ENCODE measurements around the gene SLC2A1. TPM values are rescaled to one million over a fixed set of nuclear protein-coding genes. Genes with fewer than 3 reads are reported as not detected.
A peak's percentile ranks its signal among the peaks of the same experiment; 100 is the strongest.

The SLC2A1 gene
- total RNA-seq, 2 donors from 2014 or later: 105 to 131 TPM

DNA sequence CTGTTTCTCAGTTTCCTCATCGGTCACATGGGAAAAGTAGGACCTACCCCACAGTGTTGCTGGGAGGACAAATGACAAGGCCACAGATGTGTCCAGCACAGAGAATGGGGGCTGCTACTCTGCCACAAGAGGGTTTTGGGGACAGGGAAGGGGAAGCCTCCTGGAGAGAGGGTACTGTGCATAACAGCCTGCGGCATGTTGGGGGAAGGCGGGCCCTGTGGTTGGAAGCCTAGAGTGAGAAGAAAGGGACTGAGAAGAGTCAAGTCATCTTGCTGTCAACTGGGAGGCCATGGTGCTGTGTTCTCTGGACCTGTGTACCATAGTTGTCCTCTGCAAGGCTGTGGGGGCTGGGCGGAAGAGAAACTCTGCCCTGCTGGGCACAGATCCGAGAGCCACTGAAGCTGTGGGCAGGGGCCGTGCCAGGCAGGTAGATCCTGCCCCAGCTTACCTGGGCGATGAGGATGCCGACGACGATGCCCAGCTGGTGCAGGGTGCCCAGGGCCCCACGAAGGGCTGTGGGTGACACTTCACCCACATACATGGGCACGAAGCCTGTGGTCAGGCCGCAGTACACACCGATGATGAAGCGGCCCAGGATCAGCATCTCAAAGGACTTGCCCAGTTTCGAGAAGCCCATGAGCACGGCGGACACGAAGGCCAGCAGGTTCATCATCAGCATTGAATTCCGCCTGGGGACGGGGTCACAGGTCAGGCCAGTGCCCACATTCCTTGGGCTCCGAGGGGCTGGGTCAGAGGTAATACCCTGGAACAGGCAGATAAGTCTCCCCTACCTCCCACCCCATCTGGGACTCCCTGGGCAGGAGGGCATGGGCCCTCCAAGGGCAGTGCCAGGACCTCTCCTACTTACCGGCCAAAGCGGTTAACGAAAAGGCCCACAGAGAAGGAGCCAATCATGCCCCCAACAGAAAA is 28.2 kb downstream of the SLC2A1 start:
- peaks cover 69 to 80% of the 10 kb centered on the region in 2 donors for H3K4me1 Mint-ChIP-seq (ENCODE audit: low read depth in 2 of 2)
- no peaks in the 10 kb centered on the region for H3K9me3 Mint-ChIP-seq
- H3K4me3 Mint-ChIP-seq: peak overlapping the region; percentile 78
- H3K36me3 Mint-ChIP-seq: peaks cover 25% of the 10 kb centered on the region
- no peak for DNase-seq (ENCODE audit: low spot score)
- H3K27ac Mint-ChIP-seq: peak overlapping the region; percentile 92 to 93
- ATAC-seq: no peak
- no peaks in the 10 kb centered on the region for H3K27me3 Mint-ChIP-seq

DNA sequence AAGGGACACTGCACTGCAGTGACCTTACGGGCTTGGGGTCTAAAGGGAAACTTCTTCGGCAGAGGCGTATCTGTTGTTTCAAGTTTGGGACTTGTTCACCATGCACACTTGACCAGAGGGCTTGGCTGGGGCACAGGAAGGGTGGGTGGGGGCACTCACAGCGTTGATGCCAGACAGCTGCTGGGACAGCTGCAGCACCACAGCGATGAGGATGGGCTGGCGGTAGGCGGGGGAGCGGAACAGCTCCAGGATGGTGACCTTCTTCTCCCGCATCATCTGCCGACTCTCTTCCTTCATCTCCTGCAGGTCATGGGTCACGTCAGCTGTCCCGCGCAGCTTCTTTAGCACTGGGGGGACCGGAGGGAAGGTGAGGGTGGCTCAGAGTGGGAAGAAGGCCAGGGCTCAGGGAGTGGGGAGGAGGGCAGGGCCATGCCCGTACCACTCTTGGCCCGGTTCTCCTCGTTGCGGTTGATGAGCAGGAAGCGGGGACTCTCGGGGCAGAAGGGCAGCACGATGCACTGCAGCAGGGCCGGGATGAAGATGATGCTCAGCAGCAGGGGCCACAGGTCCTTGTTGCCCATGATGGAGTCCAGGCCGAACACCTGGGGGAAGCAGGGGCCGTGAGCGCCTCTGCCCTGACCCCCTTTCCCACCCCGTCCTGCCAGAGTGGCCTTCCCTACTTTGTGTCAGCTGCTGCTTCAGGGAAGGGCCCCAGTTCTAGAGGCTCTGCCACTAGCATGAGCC is 29.1 kb downstream of the SLC2A1 start:
- peaks cover 67 to 77% of the 10 kb centered on the region in 2 donors for H3K4me1 Mint-ChIP-seq (ENCODE audit: low read depth in 2 of 2)
- H3K4me3 Mint-ChIP-seq: peak overlapping the region; percentile 78
- DNase-seq (ENCODE audit: low spot score): no peak
- H3K36me3 Mint-ChIP-seq: peaks cover 29% of the 10 kb centered on the region
- no peaks in the 10 kb centered on the region for H3K9me3 Mint-ChIP-seq
- no peaks in the 10 kb centered on the region for H3K27me3 Mint-ChIP-seq
- peak overlapping the region; percentile 92 to 93 for H3K27ac Mint-ChIP-seq
- ATAC-seq: no peak

DNA sequence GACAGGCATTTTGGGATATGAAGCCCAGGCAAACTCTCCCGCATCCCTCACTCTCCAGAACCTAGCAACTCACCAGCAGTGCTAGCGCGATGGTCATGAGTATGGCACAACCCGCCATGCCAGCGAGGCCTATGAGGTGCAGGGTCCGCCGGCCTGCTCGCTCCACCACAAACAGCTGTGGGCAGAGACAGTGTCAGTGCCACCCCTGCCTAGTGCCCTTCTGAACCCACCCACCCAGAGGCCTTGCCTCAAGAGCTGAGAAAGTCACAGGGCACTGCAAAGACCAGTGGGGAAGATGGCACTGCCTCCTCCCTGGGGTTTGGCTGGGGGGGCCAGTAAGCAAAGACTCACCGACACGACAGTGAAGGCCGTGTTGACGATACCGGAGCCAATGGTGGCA is 29.8 kb downstream of the SLC2A1 start:
- no peaks in the 10 kb centered on the region for H3K27me3 Mint-ChIP-seq
- peaks cover 63 to 76% of the 10 kb centered on the region in 2 donors for H3K4me1 Mint-ChIP-seq (ENCODE audit: low read depth in 2 of 2)
- no peak for ATAC-seq
- no peaks in the 10 kb centered on the region for H3K9me3 Mint-ChIP-seq
- peaks cover 29% of the 10 kb centered on the region for H3K36me3 Mint-ChIP-seq
- peak overlapping the region; percentile 60 for H3K4me3 Mint-ChIP-seq
- peak overlapping the region; percentile 7 to 54 for H3K27ac Mint-ChIP-seq
- no peak for DNase-seq (ENCODE audit: low spot score)

DNA sequence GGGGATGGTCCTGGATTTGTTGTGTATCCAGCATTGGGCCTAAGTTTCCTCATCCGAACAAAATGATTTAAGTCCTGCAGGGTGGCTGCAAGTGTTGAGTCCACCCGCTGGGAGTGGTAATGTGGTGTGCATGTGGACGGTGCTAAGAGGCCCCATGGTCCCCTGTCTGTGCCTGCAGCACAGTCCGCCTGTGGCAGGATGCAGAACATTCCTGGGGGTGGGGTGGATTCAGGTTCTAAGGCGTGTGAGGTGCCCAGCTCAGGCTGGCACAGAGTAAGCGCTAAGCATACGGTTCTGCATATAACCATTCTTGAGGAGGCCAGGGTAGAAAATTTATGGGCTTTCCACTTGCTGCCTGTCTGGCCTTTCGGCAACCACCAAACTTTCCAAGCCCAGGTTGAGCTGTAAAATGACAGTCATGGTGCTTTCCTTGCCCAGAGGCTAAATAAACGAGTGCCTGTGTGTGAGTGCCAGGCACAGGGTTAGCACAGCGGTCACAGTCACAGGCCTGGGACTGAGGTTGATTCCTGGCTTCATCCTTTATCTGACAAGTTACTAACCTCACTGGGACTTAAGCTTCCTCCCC is 30.7 kb downstream of the SLC2A1 start:
- peak overlapping the region; percentile 60 for H3K4me3 Mint-ChIP-seq
- H3K27ac Mint-ChIP-seq: peak overlapping the region; percentile 7 to 54
- H3K4me1 Mint-ChIP-seq (ENCODE audit: low read depth in 2 of 2): peaks cover 60 to 76% of the 10 kb centered on the region in 2 donors
- no peak for DNase-seq (ENCODE audit: low spot score)
- H3K27me3 Mint-ChIP-seq: no peaks in the 10 kb centered on the region
- H3K36me3 Mint-ChIP-seq: peaks cover 29% of the 10 kb centered on the region
- no peak for ATAC-seq
- H3K9me3 Mint-ChIP-seq: no peaks in the 10 kb centered on the region

DNA sequence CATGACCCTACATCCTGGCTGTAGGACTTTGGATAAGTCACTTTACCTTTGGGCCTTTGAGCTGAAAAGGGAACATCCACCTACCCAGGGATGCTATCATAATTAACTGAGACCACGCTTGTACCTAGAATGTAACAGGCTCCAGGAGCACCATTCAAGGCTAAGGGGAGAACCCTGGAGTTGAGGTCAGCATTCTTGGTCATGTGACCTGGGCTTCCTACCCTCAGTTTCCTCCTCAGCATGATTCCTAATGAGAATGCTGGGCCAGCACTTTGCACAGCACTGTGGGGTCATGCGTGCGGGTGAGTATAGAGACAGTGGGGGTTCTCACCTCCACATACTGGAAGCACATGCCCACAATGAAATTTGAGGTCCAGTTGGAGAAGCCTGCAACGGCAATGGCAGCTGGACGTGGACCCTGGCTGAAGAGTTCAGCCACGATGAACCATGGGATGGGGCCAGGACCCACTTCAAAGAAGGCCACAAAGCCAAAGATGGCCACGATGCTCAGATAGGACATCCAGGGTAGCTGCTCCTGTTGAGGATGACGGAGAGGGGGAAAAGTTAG is 31.3 kb downstream of the SLC2A1 start:
- no peak for DNase-seq (ENCODE audit: low spot score)
- H3K4me1 Mint-ChIP-seq (ENCODE audit: low read depth in 2 of 2): peaks cover 60 to 76% of the 10 kb centered on the region in 2 donors
- H3K27ac Mint-ChIP-seq: no peak overlapping the region
- H3K9me3 Mint-ChIP-seq: no peaks in the 10 kb centered on the region
- no peak for ATAC-seq
- no peaks in the 10 kb centered on the region for H3K27me3 Mint-ChIP-seq
- no peak overlapping the region for H3K4me3 Mint-ChIP-seq
- H3K36me3 Mint-ChIP-seq: peaks cover 29% of the 10 kb centered on the region

DNA sequence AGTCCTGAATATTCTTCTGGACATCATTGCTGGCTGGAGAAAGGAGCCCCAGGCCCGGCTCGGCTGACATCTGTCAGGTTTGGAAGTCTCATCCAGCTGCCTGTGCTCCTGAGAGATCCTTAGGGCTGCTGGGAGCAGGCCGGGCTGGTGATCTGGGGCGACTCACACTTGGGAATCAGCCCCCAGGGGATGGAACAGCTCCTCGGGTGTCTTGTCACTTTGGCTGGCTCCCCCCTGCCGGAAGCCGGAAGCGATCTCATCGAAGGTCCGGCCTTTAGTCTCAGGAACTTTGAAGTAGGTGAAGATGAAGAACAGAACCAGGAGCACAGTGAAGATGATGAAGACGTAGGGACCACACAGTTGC is 31.8 kb downstream of the SLC2A1 start:
- Mint-ChIP-seq H3K4me1 (ENCODE audit: low read depth in 2 of 2) (peaks cover 55 to 72% of the 10 kb centered on the region in 2 donors), H3K36me3 (peaks cover 29% of the 10 kb centered on the region), H3K4me3 (no peak overlapping the region), H3K27ac (no peak overlapping the region), H3K27me3 (no peaks in the 10 kb centered on the region), H3K9me3 (no peaks in the 10 kb centered on the region)
- DNase-seq (ENCODE audit: low spot score) (no peak), ATAC-seq (no peak)

DNA sequence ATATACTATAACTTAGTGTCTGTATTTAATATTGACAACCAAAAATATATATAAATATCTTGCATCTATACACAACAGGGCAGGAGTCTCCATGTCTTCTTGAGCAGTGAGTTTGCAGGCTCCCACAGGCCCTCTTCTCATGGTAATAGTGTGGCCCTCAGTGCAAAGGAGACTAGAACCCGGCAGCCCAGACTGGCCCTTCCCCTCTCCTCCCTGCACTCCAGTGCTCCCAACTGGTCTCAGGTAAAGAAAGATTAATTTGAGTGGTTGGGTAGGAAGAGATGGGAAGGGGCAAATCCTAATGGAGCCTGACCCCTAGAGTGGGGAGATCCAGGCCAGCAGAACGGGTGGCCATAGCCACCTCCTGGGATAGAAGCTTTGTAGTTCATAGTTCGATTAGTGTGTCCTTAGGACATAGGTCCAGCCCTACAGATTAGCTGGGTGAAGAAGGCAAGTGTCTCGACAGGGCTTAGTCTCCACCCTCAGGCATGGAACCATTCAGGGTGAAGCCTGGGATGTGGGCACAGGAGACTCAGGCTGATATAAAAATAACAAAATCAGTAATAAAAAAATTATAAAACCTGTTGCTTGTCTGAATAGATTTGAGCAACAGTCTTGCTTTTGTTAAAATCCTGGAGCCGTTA is 32.3 kb downstream of the SLC2A1 start:
- ATAC-seq: no peak
- Mint-ChIP-seq H3K4me1 (ENCODE audit: low read depth in 2 of 2) (peaks cover 52 to 67% of the 10 kb centered on the region in 2 donors), H3K4me3 (no peak overlapping the region), H3K27ac (no peak overlapping the region), H3K27me3 (no peaks in the 10 kb centered on the region), H3K9me3 (no peaks in the 10 kb centered on the region), H3K36me3 (peaks cover 29% of the 10 kb centered on the region)
- no peak for DNase-seq (ENCODE audit: low spot score)

DNA sequence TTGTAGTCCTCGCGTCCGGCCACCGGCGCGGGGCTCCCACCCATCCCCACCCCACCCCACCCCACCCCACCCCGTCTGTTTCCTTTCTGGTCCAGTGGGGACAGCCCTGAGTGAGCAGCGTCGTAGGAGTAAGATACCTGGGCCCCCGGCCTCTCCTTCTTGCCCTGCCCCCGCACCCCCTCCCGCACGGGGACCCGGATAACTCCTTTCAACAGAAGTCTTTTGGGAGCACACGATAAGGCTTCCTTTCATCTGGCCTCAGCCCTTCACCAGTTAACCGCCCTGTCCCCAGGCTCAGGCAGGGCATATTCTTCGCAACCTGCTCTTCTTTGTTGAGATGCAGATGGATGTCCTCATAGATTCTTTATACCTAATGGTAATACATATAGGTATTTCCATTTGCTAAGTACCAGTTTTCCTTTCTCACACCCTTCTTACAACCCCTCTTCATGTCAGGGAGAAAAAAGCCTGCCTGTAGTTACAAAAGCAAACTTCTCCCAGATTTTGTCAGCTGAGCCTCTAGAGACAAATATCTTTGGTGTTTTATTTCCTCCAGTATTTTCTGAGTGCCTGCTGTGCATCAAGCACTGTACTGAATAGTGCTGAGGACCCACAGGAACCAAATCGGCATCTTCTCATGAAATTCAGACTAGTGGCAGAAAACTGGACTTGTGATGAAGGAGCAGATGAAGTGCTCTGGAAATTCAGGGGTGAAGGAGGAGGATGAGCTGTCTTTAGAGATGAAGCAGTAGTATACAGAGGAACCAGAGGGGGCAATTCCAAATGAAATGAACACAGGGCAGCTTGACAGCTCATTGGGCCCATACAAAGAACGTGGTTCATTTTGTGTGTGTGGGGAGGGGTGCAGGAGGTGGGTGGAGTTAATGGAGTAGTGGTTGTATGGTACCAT is 33.6 kb downstream of the SLC2A1 start:
- Mint-ChIP-seq H3K27me3 (no peaks in the 10 kb centered on the region), H3K36me3 (peaks cover 29% of the 10 kb centered on the region), H3K4me3 (peak overlapping the region; percentile 87), H3K9me3 (no peaks in the 10 kb centered on the region), H3K4me1 (ENCODE audit: low read depth in 2 of 2) (peaks cover 40 to 54% of the 10 kb centered on the region in 2 donors), H3K27ac (peak overlapping the region; percentile 72 to 80)
- no peak for DNase-seq (ENCODE audit: low spot score)
- peak in 1 of 2 donors; percentile 51 for ATAC-seq

DNA sequence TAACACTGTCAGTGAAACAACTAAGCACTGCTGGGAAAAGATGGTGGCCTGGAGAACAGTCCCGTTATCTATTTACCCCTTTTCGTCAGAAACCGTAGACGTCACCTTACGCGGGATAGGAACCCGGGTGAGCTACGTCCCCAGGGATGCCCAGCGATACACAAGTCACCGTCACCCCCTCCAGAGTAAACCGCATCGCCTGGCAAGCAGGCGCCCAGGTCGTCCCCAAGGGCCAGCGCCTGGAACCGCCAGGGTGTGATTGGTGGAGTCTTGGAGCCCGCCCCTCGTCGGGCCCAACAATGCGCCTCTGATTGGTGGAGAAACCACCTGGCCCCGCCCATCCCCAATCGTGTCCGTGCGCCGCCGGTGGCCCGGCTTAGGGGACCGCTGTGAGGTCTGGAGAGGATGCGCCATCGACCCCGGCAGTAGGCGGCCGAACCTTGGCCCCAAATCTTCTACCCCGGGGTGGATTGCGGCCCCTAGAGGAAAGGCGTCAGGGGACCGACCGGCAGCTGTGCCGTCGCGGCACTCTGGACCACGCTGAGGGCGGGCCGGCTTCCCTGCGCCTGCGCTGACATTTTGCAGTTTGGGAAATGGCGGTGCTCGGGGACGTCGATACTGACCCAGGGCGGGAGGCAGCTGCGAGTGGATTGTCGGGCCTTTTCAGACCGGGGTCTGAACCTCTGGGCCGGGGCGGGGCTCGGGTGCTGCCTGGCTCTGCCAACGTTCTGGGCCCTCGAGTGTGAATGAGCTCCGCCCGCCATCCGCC is 34.4 kb downstream of the SLC2A1 start:
- no peaks in the 10 kb centered on the region for H3K27me3 Mint-ChIP-seq
- H3K9me3 Mint-ChIP-seq: no peaks in the 10 kb centered on the region
- peak; percentile 95 for DNase-seq (ENCODE audit: low spot score)
- peak overlapping the region; percentile 87 for H3K4me3 Mint-ChIP-seq
- peak overlapping the region; percentile 72 to 80 for H3K27ac Mint-ChIP-seq
- H3K4me1 Mint-ChIP-seq (ENCODE audit: low read depth in 2 of 2): peaks cover 37 to 51% of the 10 kb centered on the region in 2 donors
- peaks cover 28% of the 10 kb centered on the region for H3K36me3 Mint-ChIP-seq
- ATAC-seq: peak; percentile 97 to 98

DNA sequence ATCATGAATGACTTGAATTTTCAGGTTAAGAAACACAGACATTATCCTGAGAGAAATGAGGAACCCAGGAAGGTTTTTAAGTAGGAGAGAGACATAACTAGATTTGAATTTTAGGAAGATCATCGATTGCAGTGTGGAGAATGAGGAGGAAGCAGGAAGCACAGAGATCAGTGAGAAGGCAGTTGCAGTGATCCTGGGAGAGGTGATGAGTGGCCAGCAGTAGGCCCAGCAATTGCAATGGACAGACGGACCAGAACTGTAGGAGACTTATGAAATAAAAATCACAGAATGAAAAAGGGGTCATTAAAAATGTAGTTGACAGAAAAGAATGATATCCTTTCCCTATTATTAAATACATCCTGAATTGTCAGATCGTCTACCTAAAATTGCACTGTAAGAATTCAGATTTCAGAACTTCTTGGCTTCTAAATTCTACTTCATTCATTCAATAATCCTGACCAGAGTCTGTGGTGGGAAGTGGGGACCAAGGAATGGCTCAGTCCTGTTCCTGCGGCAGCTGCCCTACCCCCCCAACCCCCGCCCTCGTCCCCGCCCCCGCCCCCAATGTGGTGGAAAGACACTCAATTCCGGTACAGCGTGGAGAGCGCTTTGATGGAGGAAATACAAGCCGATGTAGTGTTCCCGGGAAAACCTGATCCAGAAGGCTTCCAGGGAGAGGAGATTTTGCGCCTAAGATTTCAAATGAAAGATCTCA is 35.1 kb downstream of the SLC2A1 start:
- Mint-ChIP-seq H3K9me3 (no peaks in the 10 kb centered on the region), H3K4me1 (ENCODE audit: low read depth in 2 of 2) (peaks cover 32 to 43% of the 10 kb centered on the region in 2 donors), H3K4me3 (peak overlapping the region; percentile 87), H3K27ac (peak overlapping the region; percentile 72 to 80), H3K36me3 (peaks cover 21% of the 10 kb centered on the region), H3K27me3 (no peaks in the 10 kb centered on the region)
- no peak for DNase-seq (ENCODE audit: low spot score)
- no peak for ATAC-seq

DNA sequence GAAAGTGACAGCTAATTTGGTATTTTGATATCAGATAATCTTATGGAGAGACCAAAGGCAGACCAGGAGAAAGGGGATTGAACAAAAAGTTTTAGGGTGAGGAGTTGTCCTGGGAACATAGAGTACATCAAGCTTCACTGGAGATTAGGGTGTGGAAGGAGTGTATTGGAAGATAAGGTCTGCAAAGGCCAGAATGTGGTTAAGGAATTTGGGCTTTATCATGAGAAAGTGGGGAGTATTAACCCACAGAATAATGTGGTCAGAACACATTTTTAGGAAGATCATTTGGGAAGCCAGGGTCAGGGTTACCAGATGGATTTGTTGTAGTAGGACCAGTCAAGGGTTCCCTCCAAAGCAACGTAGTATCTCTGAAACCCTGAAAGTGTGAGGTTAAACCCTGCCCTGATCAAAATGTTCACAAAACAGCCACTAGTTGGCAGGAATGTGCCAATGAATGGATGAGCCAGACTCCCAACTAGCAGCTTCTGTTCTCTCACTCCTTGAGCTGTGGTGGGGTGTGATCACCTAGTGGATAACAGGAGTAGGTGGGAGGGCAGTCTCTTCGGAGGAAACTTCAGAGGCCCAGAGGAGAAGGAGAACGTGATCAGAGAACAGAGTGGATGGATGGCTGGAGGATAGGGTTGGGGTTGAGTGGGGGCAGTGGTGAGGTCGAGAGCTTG is 35.8 kb downstream of the SLC2A1 start:
- no peaks in the 10 kb centered on the region for H3K27me3 Mint-ChIP-seq
- ATAC-seq: peak; percentile 50 to 52
- H3K4me1 Mint-ChIP-seq (ENCODE audit: low read depth in 2 of 2): peaks cover 29 to 39% of the 10 kb centered on the region in 2 donors
- peaks cover 17% of the 10 kb centered on the region for H3K36me3 Mint-ChIP-seq
- peak overlapping the region; percentile 87 for H3K4me3 Mint-ChIP-seq
- H3K27ac Mint-ChIP-seq: peak overlapping the region; percentile 72 to 80
- peak; percentile 71 for DNase-seq (ENCODE audit: low spot score)
- no peaks in the 10 kb centered on the region for H3K9me3 Mint-ChIP-seq

Measured in natural killer cell treated with Interleukin-12 subunit alpha and Interleukin-12 subunit beta and Interleukin-15 and Interleukin-18, amount 100 ng/mL, for 72 hours (primary cell).